Globus pallidus (tissue), 1 donor: ENCODE measurements around the gene MSH2.
"Not testable (repeated sequence)": the region's sequence is repeated elsewhere in the genome, so short reads cannot be mapped to it uniquely, and the experiment has no call there.

Source experiments
- DNase-seq: peaks from one replicate; pipeline ENCODE4 v3.0.0-alpha.2; 2015; ENCODE audit warnings: low spot score

The MSH2 gene

GRCh38 chr2:47402805-47403608 lies at the start of gene MSH2:
TSS of gene MSH2 (plus strand) at chr2:47403156. CDS start at chr2:47403192, 36 bp downstream.
- peak; percentile 91 for DNase-seq

GRCh38 chr2:47354013-47354847 lies 48.7 kb upstream of the MSH2 start:
- DNase-seq: no peak

- no peak for DNase-seq
Observed at GRCh38 chr2:47354848-47355204, 48.1 kb upstream of the MSH2 start.

- no peak for DNase-seq
Observed at GRCh38 chr2:47357483-47357882, 45.5 kb upstream of the MSH2 start.

GRCh38 chr2:47359375-47359868 lies 43.5 kb upstream of the MSH2 start:
- DNase-seq: no peak

- DNase-seq: no peak
Observed at GRCh38 chr2:47360283-47360682, 42.7 kb upstream of the MSH2 start.

GRCh38 chr2:47360927-47361326 lies 42.0 kb upstream of the MSH2 start:
- DNase-seq: no peak

- not testable (repeated sequence) for DNase-seq
Observed at GRCh38 chr2:47361505-47362229, 41.3 kb upstream of the MSH2 start.

GRCh38 chr2:47373747-47374146 lies 29.2 kb upstream of the MSH2 start:
- peak; percentile 74 for DNase-seq

GRCh38 chr2:47375307-47375706 lies 27.6 kb upstream of the MSH2 start:
- no peak for DNase-seq

- DNase-seq: no peak
Observed at GRCh38 chr2:47379384-47379783, 23.6 kb upstream of the MSH2 start.

- no peak for DNase-seq
Observed at GRCh38 chr2:47381408-47381807, 21.5 kb upstream of the MSH2 start.

- no peak for DNase-seq
Observed at GRCh38 chr2:47386551-47386950, 16.4 kb upstream of the MSH2 start.

- no peak for DNase-seq
Observed at GRCh38 chr2:47388888-47389287, 14.1 kb upstream of the MSH2 start.

- DNase-seq: no peak
Observed at GRCh38 chr2:47389692-47390091, 13.3 kb upstream of the MSH2 start.

- DNase-seq: no peak
Observed at GRCh38 chr2:47401789-47402554, 984 bp upstream of the MSH2 start.

GRCh38 chr2:47402555-47402804 lies 476 bp upstream of the MSH2 start:
- no peak for DNase-seq

- no peak for DNase-seq
Observed at GRCh38 chr2:47403609-47404193, 745 bp downstream of the MSH2 start.

- DNase-seq: no peak
Observed at GRCh38 chr2:47404356-47404755, 1.4 kb downstream of the MSH2 start.

GRCh38 chr2:47405757-47406156 lies 2.8 kb downstream of the MSH2 start:
- DNase-seq: no peak

GRCh38 chr2:47406649-47407330 lies 3.8 kb downstream of the MSH2 start:
- not testable (repeated sequence) for DNase-seq
